K562 (cell line): ENCODE data around the gene TCL1B. TPM values are rescaled to one million over a fixed set of nuclear protein-coding genes. Genes with fewer than 3 reads are reported as not detected.

Experiments used
- ATAC-seq: fragments of 200-7000 bp; cut with Tn5 transposase; 3 replicates; pipeline ENCODE4 v1.9.1; 2020; ENCODE audit warnings: moderate library complexity
- BruUV-seq: library from RNA; stranded (reverse); fragments of 400-500 nt; replicated peaks from 2 replicates; lab custom pipeline; 2021; lab: Mats Ljungman, UMichigan
- CTCF ChIA-PET: fragments of 300-600 bp; formaldehyde crosslinking; extraction: SDS; loops from one replicate; lab custom pipeline; 2021; ENCODE audit warnings: low intra/inter-chr PET ratio; lab: Yijun Ruan, JAX
- POLR2A ChIA-PET: fragments of 300-600, 350-650 bp; sonication (Branson Sonifier 250); formaldehyde crosslinking; extraction: SDS; loops from one replicate; lab custom pipeline; 2021; ENCODE audit warnings: antibody characterized with exemption, inconsistent platforms; lab: Yijun Ruan, JAX
- DNase-seq, 4 experiments: peaks; one replicate each; pipeline versions ENCODE4 v3.0.0 to v3.0.0-alpha.2; 2011 to 2018; ENCODE audit warnings: low spot score in 3 of 4, mixed read lengths in 3 of 4; ENCODE audit errors: extremely low read depth in 1 of 4
- FAIRE-seq: peaks from 2 replicates; lab custom pipeline; 2011; peaks lifted over from hg19 to GRCh38; lab: Jason Lieb, UNC
- H2AFZ ChIP-seq: 2 replicates; pipeline ENCODE4 v1.6.0; 2011; ENCODE audit warnings: low read depth, low read length, control low read depth, inconsistent platforms
- H3K27ac ChIP-seq: fragments of 200-600 bp; 3 replicates; pipeline ENCODE4 v1.8.0; 2011; ENCODE audit warnings: low read depth, mild to moderate bottlenecking, control low read depth, inconsistent platforms, low read length, moderate library complexity, mixed read lengths; ENCODE audit errors: extremely low read depth
- H3K27me3 ChIP-seq, 2 experiments: fragments of 300-600 bp in 1 of 2; 2 replicates in 1 of 2; 3 replicates in 1 of 2; pipeline versions ENCODE4 v1.6.0 to v1.8.0; 2011; ENCODE audit warnings: inconsistent platforms in 2 of 2, low read length in 2 of 2, mild to moderate bottlenecking in 1 of 2, mixed read lengths in 1 of 2, moderate library complexity in 1 of 2; ENCODE audit not compliant: control insufficient read depth in 2 of 2, insufficient read depth in 2 of 2
- H3K36me3 ChIP-seq: fragments of 300-600 bp; 3 replicates; pipeline ENCODE4 v1.8.0; 2011; ENCODE audit warnings: mild to moderate bottlenecking, low read length, inconsistent platforms; ENCODE audit not compliant: control insufficient read depth, insufficient read depth
- H3K4me1 ChIP-seq, 2 experiments: fragments of 200-600 bp in 1 of 2; replicated peaks in 1 of 2; 2 replicates in 1 of 2; 3 replicates in 1 of 2; pipeline versions ENCODE4 v1.5.1 to v1.8.0; 2011; ENCODE audit warnings: inconsistent platforms in 2 of 2, low read length in 2 of 2, mild to moderate bottlenecking in 1 of 2, mixed read lengths in 1 of 2, moderate library complexity in 1 of 2; ENCODE audit not compliant: control insufficient read depth in 2 of 2, insufficient read depth in 2 of 2
- H3K4me2 ChIP-seq: 2 replicates; pipeline ENCODE4 v1.6.1; 2011; ENCODE audit warnings: low read length, control low read depth, inconsistent platforms, mixed read lengths; ENCODE audit not compliant: insufficient read depth
- H3K4me3 ChIP-seq: fragments of 200-600 bp; sonication (generic), shearing (Covaris generic); 2 replicates; pipeline ENCODE4 v1.5.1; 2016; ENCODE audit warnings: control low read depth, inconsistent platforms
- H3K79me2 ChIP-seq: fragments of 200-600 bp; 3 replicates; pipeline ENCODE4 v1.8.0; 2011; ENCODE audit warnings: low read length, inconsistent platforms; ENCODE audit not compliant: control insufficient read depth, insufficient read depth
- H3K9ac ChIP-seq, 2 experiments: 2 replicates each; pipeline versions ENCODE4 v1.6.0 to v1.6.1; 2011; ENCODE audit warnings: low read depth in 2 of 2, low read length in 2 of 2, control low read depth in 1 of 2, inconsistent platforms in 1 of 2, mild to moderate bottlenecking in 1 of 2, mixed read lengths in 1 of 2; ENCODE audit not compliant: insufficient read depth in 1 of 2
- H3K9me1 ChIP-seq: one replicate; pipeline ENCODE4 v1.6.0; 2011; ENCODE audit warnings: inconsistent platforms, mild to moderate bottlenecking, low read length, moderate library complexity; ENCODE audit not compliant: control insufficient read depth, insufficient read depth
- H3K9me3 ChIP-seq: replicated peaks from 2 replicates; pipeline ENCODE4 v1.5.1; 2011; ENCODE audit warnings: low read depth, low read length, inconsistent platforms; ENCODE audit not compliant: control insufficient read depth, insufficient read depth
- H4K20me1 ChIP-seq: replicated peaks from 2 replicates; pipeline ENCODE4 v1.6.1; 2011; ENCODE audit warnings: low read length, inconsistent platforms, mixed read lengths; ENCODE audit not compliant: control insufficient read depth, insufficient read depth
- MYC ChIP-seq, 2 experiments: fragments of 250-450 bp in 1 of 2; sonication (Bioruptor Pico) in 1 of 2; IDR thresholded peaks; 2 replicates each; pipeline versions ENCODE4 v1.5.1 to v1.6.1; 2012 to 2021; ENCODE audit warnings: low read depth in 2 of 2, borderline replicate concordance in 1 of 2, improper control_type of control experiment in 1 of 2, low read length in 1 of 2, mild to moderate bottlenecking in 1 of 2, moderate library complexity in 1 of 2
- RBBP5 ChIP-seq: fragments of 200-600 bp; sonication (generic); IDR thresholded peaks from 2 replicates; pipeline ENCODE4 v1.6.1; 2012; ENCODE audit warnings: borderline replicate concordance, mild to moderate bottlenecking, low read length, control low read depth, inconsistent platforms; ENCODE audit not compliant: insufficient read depth, poor library complexity, severe bottlenecking
- SMAD4 ChIP-seq: fragments of 250-450 bp; sonication (Bioruptor Pico); conservative IDR thresholded peaks from 2 replicates; pipeline ENCODE4 v1.8.0; 2021; ENCODE audit warnings: inconsistent platforms, mild to moderate bottlenecking, moderate library complexity
- SRSF7 ChIP-seq: fragments of 200-400 bp; formaldehyde crosslinking; optimal IDR thresholded peaks from 2 replicates; pipeline ENCODE3; 2017; ENCODE audit warnings: mild to moderate bottlenecking, low read depth, low read length
- ZFP30 ChIP-seq: fragments of 250-450 bp; sonication (Bioruptor Pico); IDR thresholded peaks from 2 replicates; pipeline ENCODE4 v1.8.0; 2022; ENCODE audit warnings: moderate library complexity, mild to moderate bottlenecking, inconsistent platforms, borderline replicate concordance
- ZNF239 ChIP-seq: fragments of 250-450 bp; sonication (Bioruptor Pico); IDR thresholded peaks from 2 replicates; pipeline ENCODE4 v1.4.0; 2020; ENCODE audit warnings: mild to moderate bottlenecking
- ZNF324 ChIP-seq: fragments of 250-450 bp; sonication (Bioruptor Pico); IDR thresholded peaks from 2 replicates; pipeline ENCODE4 v1.4.0; 2020; ENCODE audit warnings: mild to moderate bottlenecking
- ZNF77 ChIP-seq: fragments of 250-450 bp; sonication (Bioruptor Pico); IDR thresholded peaks from 2 replicates; pipeline ENCODE4 v1.5.0; 2020
- WGBS: fragments of 100-300 bp; shearing (Covaris generic); methylation state at CpG from one replicate; pipeline ENCODE4 v1.1.6; 2016; ENCODE audit warnings: low coverage, mixed read lengths; ENCODE audit not compliant: insufficient coverage; ENCODE audit errors: missing lambda C conversion rate; 5-methylcytosine and 5-hydroxymethylcytosine counted together
- in situ Hi-C: fragments of 300-500 bp; cut with MboI; formaldehyde crosslinking; loops from 4 replicates; pipeline ENCODE4 v1.15.0; 2018; ENCODE audit warnings: inconsistent platforms, mixed read lengths
- intact Hi-C: fragments of 100-400 bp; cut with micrococcal nuclease; formaldehyde crosslinking; loops from 2 replicates; pipeline ENCODE4 v1.14.2; 2022
- polyA plus RNA-seq, 8 experiments: library from polyadenylated mRNA; depleted of rRNA in 4 of 8; stranded (reverse) in 5 of 8; unstranded in 3 of 8; fragments of >200 nt; fragmentation: Nextera tagmentation in 2 of 8; fragmentation: Illumina TruSeq in 1 of 8; extraction: Ambion mirVana in 2 of 8; extraction: Trizol in 1 of 8; gene quantifications; 2 replicates each; pipeline versions ENCODE4 v1.2.1 to v1.2.3, GENCODE V29; 2011 to 2014; ENCODE audit warnings: inconsistent platforms in 1 of 8, missing spikeins in 1 of 8
- total RNA-seq, 7 experiments: library from RNA; depleted of rRNA in 6 of 7; stranded (reverse); fragments of >200 nt in 6 of 7; fragmentation: Illumina TruSeq in 2 of 7; extraction: Trizol in 2 of 7; gene quantifications; 2 replicates each; pipeline versions ENCODE4 v1.2.1 to v1.2.3, GENCODE V29; 2011 to 2021; ENCODE audit warnings: low replicate concordance in 1 of 7
- TF ChIP-seq, protein P1 (sequence below): sonication (generic); formaldehyde crosslinking; IDR thresholded peaks from 2 replicates; pipeline ENCODE4 v1.9.0; 2022; ENCODE audit warnings: mild to moderate bottlenecking, missing genetic modification reagents
- TF ChIP-seq, protein P2 (sequence below): fragments of 250-450 bp; sonication (Bioruptor Pico); IDR thresholded peaks from 2 replicates; pipeline ENCODE4 v1.5.0; 2021
- TF ChIP-seq, protein P3 (sequence below): IDR thresholded peaks from 2 replicates; pipeline ENCODE4 v1.6.1; 2011; ENCODE audit not compliant: insufficient read length; ENCODE audit errors: extremely low read depth

TCL1B gene
- total and polyA plus RNA-seq, 9 of the 15 experiments (the other 6 are each of a cell fraction or from before 2014, with no cell fraction given) = not detected

DNA sequence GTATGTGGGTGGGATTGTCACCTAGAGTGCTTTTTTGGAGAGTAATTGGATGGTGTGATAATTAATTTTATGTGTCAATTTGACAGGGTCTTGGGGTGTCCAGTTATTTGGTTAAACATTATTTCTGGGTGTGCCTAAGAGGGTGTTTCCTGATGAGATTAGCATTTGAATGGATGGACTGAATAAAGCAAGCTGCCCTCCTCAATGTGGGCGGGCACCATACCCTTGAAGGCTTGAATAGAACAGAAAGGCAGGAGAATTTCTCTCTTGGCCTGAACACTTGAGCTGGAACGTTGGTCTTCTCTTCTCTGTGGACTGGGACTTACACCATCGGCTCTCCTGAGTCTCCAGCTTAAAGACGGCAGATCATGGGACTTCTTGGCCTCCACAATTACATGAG, 28.8 kb upstream of the TCL1B start:
- TF ChIP-seq, protein P1, sequence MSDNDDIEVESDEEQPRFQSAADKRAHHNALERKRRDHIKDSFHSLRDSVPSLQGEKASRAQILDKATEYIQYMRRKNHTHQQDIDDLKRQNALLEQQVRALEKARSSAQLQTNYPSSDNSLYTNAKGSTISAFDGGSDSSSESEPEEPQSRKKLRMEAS (CRISPR knock-in tag) = no peak
- TF ChIP-seq ZNF239 (CRISPR knock-in tag) (no peak), SRSF7 (no peak), ZNF77 (CRISPR knock-in tag) (no peak), RBBP5 (no peak), SMAD4 (CRISPR knock-in tag) (no peak), ZNF324 (CRISPR knock-in tag) (no peak), ZFP30 (no peak), MYC (IDR thresholded peaks at IDR 0.05; ENCODE audit: low read depth, low read length) (no peak), MYC (CRISPR knock-in tag; IDR thresholded peaks at IDR 0.05; ENCODE audit: borderline replicate concordance, low read depth) (no peak)
- TF ChIP-seq, protein P2, sequence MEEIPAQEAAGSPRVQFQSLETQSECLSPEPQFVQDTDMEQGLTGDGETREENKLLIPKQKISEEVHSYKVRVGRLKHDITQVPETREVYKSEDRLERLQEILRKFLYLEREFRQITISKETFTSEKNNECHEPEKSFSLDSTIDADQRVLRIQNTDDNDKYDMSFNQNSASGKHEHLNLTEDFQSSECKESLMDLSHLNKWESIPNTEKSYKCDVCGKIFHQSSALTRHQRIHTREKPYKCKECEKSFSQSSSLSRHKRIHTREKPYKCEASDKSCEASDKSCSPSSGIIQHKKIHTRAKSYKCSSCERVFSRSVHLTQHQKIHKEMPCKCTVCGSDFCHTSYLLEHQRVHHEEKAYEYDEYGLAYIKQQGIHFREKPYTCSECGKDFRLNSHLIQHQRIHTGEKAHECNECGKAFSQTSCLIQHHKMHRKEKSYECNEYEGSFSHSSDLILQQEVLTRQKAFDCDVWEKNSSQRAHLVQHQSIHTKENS = no peak
- TF ChIP-seq, protein P3, sequence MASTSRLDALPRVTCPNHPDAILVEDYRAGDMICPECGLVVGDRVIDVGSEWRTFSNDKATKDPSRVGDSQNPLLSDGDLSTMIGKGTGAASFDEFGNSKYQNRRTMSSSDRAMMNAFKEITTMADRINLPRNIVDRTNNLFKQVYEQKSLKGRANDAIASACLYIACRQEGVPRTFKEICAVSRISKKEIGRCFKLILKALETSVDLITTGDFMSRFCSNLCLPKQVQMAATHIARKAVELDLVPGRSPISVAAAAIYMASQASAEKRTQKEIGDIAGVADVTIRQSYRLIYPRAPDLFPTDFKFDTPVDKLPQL = no peak
- FAIRE-seq (no peak), DNase-seq (no peak), ATAC-seq (no peak)
- WGBS = 0% methylated on average over 4 of the region's 4 CpGs
- Histone ChIP-seq H3K4me3 (no peak overlapping the region), H3K27ac (no peak overlapping the region), H3K4me2 (no peak overlapping the region), H2AFZ (no peak overlapping the region), H3K9ac (no peak overlapping the region), H4K20me1 (no peaks in the 10 kb centered on the region; the same call in 1 of the 2 replicates), H3K27me3 (peaks cover 0 to 5% of the 10 kb centered on the region in 2 experiments; a peak in 2 of 5 replicates), H3K9me3 (no peaks in the 10 kb centered on the region), H3K79me2 (no peaks in the 10 kb centered on the region), H3K9me1 (no peaks in the 10 kb centered on the region), H3K4me1 (no peaks in the 10 kb centered on the region), H3K36me3 (no peaks in the 10 kb centered on the region)
- intact Hi-C loops (no loop called here), in situ Hi-C loops (no loop called here)
- ChIA-PET POLR2A (no interaction called here), CTCF (no interaction called here)
- no TSS peak for BruUV-seq
